Stimulated activated CD8-positive, alpha-beta memory T cell treated with anti-CD3 and anti-CD28 coated beads, Interleukin-15, amount 100 ng/mL, for 24 hours (primary cell): Measurements from ENCODE around the gene FUOM.
A peak's percentile ranks its signal among the peaks of the same experiment; 100 is the strongest.

ENCODE experiments used
- DNase-seq: peaks from one replicate; pipeline ENCODE4 v3.0.0-alpha.2; 2020; ENCODE audit warnings: low read depth

FUOM gene

DNA sequence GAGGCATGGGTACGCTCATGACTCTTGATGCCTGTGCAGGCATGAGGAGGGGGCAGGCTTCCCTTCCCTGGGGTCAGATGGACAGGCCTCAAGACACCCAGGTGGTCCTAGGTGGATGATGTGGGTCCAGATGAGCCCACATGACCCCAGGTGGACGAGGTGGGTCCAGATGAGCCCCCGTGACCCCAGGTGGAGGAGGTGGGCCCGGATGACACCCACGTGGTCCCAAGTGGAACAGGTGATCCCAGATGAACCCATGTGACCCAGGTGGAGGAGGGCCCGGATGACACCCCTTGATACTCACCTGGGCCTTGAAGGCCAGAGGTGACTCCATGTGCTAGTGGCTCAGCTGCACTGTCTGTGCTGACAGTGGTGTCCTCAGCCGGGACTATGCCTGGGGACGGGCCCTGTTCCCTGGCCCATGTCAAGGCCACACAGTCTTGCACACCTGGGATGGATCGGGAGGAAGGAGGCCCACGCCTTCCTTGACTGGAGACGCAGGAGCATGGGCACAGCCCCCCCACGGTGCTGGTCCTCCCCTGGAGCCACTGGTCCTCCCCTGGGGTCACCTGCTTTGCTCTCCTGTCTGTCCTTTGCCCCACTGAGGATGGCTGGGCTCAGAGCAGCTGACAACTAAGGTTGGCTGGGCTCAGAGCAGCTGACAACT, 7.4 kb downstream of the FUOM start:
- DNase-seq: no peak

DNA sequence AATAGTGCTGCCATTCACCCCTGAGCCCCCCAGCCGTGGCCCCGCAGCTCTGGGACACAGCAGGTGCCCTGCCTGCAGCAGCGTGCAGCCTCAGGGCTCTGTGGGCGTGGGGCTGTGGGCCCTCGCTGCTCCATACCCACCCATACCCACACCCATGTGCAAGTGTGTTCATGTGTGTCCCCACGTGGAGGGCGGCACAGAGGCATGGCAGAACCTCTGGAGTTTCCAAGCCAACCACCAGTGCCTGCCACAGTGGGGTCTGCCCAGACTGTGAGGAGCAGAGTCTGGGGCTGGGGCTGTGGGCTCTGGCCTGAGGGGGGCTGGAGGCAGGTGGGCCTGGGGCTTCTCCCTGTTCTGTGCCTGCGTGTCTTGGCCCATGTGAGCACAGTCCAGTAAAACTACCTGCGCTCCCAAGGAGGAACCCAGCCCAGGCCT, 8.2 kb downstream of the FUOM start:
- no peak for DNase-seq

DNA sequence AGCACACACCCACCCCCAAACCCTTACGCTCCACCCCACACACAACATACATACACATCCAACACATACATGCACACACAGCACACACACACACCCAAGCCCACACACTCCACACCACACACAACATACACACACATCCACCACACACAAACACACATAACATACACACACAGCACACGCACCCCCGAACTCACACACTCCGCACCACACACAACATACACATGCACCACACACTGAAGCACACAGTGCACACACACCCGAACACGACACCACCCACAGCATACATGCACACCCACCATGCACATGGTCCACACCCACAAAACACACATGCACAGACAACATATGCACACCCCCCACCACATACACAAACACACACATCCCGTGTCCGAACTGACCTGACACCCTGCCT, 8.7 kb downstream of the FUOM start:
- DNase-seq: no peak

DNA sequence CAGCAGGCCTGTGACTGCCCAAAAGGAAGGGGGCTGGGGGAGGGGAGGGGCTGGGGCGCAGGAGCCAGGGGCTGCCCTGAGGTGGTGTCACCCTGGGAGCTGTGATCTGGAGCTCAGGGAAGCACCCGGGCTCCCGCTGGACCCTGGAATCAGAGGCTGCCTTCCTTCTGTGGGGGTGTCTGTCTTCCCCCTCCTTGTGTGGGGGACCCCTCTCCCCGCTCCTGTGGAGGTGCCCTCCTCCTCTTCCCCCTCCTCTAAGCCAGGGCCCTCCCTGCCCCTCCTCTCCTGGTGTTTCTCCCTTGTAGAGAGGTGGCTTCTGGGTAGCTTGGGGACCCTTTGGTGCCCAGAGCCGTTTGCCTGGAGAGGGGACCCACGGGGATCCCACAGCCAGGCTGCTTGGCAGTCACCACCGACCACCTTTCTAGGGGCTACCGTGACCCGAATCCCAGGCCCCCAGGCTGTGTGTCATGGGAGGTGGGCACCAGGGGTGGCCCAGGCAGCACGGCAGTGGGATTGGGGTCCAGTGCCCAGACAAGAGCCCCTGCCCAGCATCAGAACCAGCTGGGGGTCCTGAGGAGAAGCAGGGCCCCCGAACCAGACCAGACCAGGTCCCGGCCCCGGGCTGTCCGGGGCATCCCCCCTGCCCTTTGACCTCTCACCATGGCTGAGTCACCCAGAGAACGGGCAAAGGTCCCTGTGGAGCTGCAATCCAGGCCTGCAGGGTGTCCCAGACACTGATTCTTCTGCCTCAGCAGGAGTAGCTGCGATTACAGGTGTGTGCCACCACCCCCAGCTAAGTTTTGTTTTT, 9.9 kb downstream of the FUOM start:
- no peak for DNase-seq

DNA sequence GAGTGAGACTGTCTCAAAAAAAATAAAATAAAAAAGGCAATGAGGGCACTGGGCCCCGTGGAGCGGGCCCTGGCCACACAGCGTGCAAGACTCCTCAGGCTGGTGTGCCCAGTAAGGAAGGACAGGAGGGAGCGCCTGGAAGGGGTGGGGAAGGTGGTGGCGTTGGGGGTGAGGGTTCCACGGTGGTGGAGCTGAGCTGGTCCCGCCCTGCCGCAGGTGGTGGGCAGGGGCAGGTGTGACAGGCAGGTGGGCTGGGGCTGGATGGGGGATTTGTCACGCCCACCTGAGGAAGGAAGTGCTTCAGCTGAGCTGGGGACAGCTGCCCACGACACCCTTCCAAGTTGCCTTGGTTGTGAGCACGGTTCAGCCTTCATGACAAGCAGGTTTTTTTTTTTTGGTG, 11.4 kb downstream of the FUOM start:
- no peak for DNase-seq

DNA sequence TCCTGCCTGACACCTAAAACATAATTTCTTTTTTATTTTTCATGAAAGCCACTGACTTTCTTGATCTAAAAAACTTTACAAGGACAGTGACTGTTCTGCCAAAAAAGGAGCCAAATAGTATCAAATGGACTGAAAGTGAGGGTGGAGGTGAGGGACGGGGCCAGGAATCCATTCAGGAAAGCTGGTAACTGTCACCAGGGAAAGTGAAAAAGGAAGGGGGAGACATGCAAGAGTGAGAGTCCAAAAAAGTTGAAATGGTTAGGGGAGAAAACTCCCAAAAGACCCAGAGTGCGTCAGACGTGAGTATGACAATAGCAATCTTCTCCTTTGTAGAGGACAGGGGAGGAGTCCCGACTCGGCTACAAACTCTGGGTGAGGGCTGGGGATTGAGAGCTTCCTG, 13.6 kb downstream of the FUOM start:
- DNase-seq: no peak

DNA sequence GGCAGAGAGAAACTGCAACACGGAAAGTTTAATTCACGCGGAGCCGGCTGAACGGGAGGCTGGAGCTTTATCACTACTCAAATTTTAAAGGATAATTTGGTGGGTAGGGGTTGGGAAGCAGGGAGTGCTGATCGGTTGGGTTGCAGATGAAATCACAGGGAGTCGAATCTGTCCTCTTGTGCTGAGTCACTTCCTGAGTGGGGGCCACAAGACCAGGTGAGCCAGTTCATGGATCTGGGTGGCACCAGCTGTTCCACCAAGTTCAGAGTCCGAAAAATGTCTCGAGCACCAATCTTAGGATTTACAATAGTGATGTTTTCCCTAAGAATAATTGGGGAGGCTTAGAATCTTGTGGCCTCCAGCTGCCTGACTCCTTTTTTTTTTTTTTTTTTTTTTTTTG, 14.3 kb downstream of the FUOM start:
- DNase-seq: no peak

DNA sequence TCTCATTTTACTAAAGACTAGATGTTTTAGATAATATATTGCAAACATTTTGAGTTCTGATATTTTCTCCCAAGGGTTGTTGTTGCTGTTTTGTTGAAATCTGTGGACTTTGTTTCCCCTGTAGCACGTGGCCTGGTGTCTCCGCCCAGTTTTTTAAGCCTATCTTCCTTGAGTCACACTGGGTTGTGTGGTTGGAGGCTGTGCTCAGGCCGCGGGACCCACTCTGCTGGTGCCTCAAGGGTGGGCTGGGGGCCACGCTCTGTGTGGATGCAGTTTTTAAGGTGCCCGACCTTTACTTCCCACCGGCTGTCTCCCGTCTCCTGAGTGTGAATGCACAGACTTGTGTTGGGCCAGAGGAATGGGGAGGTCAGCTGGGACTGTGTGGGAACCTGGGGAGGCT, 14.9 kb downstream of the FUOM start:
- no peak for DNase-seq

DNA sequence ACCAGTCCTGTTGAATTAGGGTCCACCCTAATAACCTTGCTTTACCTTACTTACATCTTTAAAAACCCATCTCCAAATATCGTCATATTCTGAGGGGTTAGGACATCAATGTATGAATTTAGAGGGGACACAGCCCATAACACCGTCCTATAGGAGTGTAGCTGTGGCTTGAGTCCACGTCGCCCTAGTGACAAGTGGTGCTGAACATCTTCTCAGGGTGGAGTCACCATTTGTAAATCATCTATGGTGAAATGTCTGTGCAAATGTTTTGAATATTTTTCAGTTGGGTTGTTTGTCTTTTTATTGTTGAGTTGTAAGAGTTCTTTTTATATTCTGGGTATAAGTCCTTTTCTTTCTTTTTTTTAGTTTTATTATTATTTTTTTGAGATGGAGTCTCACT, 15.8 kb downstream of the FUOM start:
- no peak for DNase-seq

DNA sequence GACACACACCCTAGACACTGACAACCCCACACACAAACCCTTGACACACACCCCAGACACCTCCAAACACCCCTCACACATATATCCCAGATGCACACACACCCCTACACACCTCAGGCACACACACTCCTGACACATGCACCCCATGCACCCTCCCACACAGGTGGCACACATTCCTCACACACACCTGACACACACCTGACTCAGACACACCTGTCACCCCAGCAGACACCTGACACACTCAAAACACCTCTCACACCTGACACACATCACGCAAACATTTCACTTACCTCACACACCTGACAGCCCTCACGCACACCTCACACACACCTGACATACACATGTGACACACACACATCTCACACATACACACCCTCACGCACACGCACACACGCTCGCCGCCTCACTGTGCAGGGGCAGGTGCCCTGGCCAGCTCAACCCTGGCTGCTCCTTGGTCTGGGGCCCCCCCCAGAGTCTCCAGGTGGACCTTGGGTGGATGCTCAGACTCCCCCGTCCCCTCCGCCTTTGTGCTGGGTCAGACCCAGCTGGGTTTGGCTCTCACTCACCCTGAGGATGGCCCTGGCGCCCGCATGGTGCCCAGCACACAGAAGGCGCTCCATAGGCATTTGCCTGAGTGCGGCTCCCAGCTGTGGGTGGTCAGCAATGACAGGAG, 18.0 kb downstream of the FUOM start:
- no peak for DNase-seq

DNA sequence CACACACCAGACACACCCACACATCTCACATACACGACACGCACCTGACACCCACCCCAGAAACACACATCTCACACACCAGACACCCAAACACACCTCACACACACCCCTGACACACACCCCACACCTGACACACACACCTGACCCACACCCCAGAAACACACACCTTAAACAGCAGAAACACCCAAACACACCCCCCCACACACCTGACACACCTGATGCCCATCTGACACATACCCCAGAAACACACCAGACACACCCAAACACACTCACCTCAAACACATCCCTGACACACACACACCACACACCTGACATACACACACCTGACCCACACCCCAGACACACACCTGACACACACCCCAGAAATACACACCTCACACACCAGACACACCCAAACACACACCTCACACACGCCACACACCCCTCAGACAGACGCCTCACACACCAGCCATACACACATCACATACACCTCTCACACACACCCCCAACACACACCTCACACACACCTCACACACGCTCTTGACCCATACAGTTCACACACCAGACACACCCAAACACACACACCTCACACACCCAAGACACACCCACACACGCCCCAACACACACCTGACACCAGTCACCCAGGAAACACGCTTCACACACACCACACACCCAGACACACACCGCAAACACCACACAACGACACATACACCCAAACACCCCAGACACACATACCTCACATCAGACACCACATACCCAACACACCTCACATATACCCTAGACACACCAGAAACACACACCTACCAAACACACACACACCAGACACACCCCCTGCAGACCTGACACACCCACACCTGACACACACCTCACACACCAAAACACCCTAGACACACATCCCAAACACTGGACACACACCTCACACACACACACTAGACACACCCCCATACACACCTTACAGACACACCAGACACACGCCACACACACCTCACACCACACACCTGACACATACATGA, 19.4 kb downstream of the FUOM start:
- DNase-seq: no peak

DNA sequence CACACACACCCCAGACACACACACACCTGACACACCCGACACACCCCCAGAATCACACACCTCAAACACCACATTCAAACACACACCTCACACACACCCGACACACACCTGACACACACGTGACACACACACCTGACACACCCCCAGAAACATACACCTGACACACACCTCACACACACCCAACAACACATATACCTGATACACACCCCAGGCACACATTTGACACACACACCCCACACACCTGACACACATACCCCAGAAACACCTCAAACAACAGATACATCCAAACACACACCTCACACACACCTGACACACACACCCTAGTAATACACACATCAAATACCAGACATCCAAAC, 20.5 kb downstream of the FUOM start:
- DNase-seq: no peak

DNA sequence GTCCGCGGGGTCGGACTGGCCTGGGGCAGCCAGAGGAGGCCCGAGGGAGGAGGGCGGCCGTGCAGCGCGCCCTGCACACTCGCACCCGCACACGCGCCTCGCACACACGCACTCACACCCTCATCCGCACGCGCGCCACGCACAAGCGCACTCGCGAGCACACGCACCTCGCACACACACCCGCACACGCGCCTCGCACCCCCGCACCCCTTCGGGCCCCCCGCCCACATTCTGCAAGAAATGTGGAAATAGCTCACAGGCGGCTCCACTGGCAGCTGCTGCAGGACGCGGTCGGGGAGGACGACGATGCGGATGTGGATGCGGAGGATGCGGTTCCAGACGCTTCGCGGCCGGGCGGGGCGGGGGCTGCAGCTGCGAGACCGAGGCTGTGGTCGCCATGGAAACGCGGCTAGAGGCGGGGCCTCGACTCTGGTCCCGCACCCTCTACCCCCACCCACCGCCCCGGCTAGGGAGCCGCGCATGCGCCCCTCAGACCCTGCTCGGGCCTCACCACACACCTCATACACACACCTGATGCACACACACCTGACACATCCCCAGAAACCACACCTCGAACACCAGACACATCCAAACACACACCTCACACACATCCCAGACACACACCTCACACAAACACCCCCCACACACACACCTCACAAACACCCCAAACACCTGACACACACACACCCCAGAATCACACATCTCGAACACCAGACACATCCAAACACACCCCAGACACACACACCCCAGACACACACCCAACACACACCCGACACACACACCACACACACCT, 21.0 kb downstream of the FUOM start, which contains the start of gene CALY:
CALY (minus strand) TSS at position 320 of the 793 bp plus-strand sequence. CDS start 7,907 bp downstream, outside the sequence.
- DNase-seq: no peak

DNA sequence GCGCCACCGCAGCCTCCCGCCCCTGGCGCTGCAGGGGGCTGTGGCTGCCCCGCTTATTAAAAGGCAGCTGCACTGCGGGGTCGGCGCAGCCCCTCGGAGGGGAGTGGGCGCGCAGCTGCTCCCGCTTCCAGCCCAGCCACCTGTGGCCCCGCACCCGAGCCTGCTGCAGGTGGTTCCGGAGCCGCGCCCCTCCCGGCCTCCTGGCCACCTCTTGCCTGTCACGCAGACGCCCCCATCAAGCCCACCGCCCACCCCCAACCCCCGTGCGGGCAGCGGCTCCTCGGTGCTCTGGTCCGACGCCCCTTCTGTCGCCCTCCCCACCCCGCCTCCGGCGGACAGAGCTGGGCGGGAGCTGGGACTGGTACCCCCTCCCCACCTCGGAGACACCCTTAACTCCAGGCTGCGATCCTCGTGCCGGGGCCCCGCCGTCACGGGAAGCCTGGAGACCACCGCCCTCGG, 21.7 kb downstream of the FUOM start:
- DNase-seq: no peak

DNA sequence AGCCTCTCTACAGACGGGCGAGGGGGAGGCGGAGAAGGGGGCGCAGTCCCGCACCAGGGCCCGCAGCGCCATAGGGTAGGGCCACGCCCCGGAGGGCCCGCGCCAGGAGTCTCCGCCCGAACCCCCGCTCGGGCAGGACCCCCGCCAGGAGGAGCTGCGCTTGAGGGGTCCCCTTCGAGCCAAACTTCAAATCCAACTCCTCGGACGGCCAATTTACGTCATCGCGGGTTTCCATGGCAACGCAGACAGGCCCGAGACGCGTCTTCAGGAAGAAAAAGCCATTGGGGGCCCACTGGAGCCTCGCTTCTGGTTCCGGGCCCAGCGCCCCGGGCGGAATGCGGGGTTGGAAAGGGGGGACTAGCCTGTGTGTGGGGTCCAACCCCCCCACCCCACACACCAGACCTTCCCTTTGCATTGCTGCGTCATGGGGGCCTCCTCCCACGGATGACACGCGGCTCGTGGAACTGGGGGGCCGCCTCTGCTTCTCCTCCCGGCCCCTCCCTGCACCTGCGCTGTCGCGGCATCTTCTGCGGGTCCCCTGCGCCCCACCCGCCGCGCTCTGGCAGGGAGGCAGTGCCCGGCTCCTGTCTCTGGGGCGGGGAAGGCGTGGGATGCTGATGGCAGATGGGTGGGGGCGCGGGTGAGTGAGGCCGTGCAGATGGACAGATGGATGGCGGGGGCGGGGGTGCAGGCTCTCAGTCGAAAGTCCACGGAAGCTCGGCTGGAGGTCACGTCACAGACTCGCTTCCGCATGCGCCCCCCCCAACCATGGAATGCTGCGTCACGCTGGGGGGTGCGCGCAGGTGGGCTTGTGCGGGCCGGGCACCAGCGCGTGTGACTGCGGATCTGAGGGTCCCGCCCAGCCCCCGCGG, 22.3 kb downstream of the FUOM start:
- DNase-seq: peak; percentile 39

DNA sequence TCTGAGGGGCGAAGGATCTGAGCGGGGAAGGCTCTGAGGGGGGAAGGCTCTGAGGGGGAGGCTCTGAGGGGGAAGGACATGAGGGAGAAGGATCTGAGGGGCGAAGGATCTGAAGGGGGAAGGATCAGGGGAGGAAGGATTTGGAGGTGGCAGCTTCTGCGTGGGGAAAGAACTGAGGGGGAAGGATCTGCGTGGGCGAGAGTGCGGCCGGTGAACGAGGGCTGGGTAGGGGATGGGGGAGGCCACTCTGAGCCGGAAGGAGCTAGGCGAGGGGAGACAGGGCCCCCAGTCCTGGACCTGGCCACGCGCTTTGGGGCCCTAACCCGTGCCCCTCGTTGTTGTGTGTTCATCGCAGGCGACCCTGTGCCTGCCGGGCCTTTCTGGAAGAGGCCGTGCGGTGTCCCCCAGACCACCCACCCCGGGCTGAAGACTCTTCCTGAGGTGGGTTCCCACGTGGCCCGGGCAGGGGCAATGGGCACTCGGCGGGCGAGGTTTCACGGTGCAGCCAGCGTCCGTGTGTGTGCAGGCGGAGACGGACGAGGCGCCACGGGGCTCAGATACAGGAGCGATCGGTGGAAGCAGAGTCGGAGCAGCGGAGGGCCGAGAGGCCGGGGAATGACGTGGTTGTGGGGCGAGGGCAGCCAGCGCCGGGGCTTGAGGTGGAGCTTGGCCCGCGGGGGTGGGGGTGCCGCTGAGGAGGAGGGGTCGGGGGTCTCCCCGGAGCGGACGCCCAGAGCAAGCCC, 23.1 kb downstream of the FUOM start:
- DNase-seq: no peak

DNA sequence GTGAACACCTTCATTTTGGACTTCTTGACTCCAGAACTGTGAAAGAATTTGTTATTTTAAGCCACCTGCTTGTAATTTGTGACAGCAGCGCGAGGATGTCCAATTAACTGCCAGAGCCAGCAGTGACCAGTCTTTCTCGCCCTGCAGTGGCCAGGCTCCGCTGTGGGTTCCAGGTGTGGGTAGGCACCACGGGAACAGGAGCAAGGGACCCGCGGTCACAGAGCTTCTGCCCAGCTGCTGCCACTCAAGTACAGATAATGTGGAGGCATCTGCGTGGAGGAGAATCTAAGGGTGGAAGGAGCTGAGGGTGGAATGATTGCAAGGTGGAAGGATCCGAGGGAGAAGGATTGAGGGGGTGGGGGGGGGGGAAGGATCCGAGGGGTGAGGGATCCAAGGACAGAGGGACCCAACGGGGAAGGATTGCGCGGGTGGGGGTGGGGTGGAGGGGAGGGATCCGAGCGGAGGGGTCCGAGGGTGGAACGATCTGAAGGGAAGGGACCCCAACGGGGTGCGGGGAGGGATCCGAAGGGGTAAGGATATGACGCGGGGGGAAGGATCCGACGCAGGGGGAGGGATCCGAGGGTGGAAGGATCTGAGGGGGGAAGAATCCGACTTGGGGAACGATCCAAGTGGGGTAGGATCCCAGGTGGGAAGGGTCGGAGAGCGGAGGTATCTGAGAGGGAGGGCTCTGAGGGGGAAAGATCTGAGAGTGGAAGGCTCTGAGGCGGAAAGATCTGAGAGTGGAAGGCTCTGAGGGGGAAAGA, 24.7 kb downstream of the FUOM start:
- DNase-seq: no peak

DNA sequence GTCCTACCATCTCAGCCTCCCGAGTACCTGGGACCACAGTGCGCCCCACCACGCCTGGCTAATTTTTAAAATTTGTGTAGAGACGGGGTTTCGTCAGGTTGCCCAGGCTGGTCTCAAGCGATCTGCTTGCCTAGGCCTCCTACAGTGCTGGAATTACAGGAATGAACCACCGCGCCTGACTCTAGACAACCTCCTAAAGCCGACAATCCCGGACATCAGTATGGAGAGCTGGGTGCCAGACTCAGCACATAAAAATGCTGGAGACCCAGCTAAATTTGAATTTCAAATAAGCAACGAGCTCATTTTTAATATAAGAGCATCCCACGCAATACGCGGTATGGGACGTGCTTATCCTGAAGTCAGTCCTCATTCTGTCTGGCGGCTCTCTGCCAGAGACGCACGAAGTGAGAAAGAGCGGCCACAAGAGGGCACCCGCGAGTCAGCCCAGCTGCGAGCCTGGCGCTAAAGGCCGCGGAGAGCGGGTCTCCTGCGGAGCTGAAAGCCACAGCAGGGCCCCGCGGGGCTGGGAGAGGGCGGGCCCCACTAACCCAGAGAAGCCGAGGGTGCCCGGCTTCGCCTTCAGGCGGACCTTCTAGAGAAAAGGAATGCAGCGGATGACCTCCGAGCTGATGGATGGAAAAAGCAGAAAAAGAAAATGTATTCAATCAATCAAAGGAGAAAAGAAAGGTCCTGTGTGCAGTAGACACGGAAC, 28.2 kb downstream of the FUOM start:
- peak; percentile 90 for DNase-seq
